Measurements from ENCODE around the gene ZNF683. TPM values are rescaled to one million over a fixed set of nuclear protein-coding genes. Genes with fewer than 3 reads are reported as not detected.
"Not testable (repeated sequence)": the region's sequence is repeated elsewhere in the genome, so short reads cannot be mapped to it uniquely, and the experiment has no call there.

Gene ZNF683
- total RNA-seq, 1 donor from 2014 or later, result not detected

GRCh38 chr1:26378088-26378878, 5.7 kb upstream of the ZNF683 start:
- no peak for DNase-seq (ENCODE audit: extremely low spot score, unreplicated experiment)

DNA sequence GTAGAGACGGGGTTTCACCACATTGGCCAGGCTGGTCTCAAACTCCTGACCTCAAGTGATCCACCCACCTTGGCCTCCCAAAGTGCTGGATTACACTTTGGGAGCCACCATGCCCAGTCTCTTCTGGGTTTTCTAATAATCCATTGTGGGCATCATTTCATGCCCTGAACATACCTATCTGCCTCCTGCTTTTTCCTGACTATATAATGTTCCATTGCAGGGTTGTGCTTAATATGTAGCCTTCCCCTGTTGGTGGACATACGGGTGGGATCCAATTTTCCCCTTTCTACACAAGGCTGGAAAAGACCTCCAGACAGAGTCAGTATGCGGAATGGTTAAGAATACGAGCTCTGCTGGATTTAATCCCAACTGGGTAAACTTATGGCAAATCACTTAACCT, 3.5 kb upstream of the ZNF683 start:
- H3K9me3 Mint-ChIP-seq, result peaks cover under 1% of the 10 kb centered on the region
- no peak overlapping the region for H3K4me3 Mint-ChIP-seq
- TF ChIP-seq, protein P1, sequence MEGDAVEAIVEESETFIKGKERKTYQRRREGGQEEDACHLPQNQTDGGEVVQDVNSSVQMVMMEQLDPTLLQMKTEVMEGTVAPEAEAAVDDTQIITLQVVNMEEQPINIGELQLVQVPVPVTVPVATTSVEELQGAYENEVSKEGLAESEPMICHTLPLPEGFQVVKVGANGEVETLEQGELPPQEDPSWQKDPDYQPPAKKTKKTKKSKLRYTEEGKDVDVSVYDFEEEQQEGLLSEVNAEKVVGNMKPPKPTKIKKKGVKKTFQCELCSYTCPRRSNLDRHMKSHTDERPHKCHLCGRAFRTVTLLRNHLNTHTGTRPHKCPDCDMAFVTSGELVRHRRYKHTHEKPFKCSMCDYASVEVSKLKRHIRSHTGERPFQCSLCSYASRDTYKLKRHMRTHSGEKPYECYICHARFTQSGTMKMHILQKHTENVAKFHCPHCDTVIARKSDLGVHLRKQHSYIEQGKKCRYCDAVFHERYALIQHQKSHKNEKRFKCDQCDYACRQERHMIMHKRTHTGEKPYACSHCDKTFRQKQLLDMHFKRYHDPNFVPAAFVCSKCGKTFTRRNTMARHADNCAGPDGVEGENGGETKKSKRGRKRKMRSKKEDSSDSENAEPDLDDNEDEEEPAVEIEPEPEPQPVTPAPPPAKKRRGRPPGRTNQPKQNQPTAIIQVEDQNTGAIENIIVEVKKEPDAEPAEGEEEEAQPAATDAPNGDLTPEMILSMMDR (conservative IDR thresholded peaks at IDR 0.05), result no peak
- H3K4me1 Mint-ChIP-seq (ENCODE audit: unreplicated experiment), result no peaks in the 10 kb centered on the region
- no peak for DNase-seq (ENCODE audit: extremely low spot score, unreplicated experiment)
- peaks cover 13% of the 10 kb centered on the region for H3K27me3 Mint-ChIP-seq
- no peak overlapping the region for H3K27ac Mint-ChIP-seq
- no peaks in the 10 kb centered on the region for H3K36me3 Mint-ChIP-seq

More at GRCh38 chr1:26378088-26378878, 5.7 kb upstream of the ZNF683 start:
- no peak overlapping the region for H3K27ac Mint-ChIP-seq
- no peaks in the 10 kb centered on the region for H3K36me3 Mint-ChIP-seq
- no peaks in the 10 kb centered on the region for H3K4me1 Mint-ChIP-seq (ENCODE audit: unreplicated experiment)
- H3K27me3 Mint-ChIP-seq, result peaks cover 13% of the 10 kb centered on the region
- no peak overlapping the region for H3K4me3 Mint-ChIP-seq
- no peaks in the 10 kb centered on the region for H3K9me3 Mint-ChIP-seq
- TF ChIP-seq, protein P1 (conservative IDR thresholded peaks at IDR 0.05), result no peak

DNA sequence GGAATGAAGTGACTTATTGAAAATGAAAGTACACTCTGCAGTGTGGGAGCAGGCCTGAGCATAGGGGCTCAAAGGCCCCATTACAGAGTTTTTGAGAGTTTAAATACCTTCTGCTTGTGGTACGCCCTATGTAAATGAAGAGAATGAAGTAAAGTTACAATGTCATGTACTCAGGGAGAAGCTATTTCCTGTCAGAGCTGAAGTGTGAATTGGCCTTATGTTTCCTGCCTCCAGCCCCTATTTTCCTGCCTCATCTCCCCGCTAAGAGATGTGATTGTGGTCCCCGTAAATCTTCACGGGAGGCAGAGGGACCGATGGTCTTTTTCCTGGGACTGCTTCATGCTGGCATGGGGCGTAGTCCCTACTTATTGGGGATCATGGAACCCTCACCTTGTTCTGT, 2.5 kb upstream of the ZNF683 start:
- DNase-seq (ENCODE audit: extremely low spot score, unreplicated experiment), result no peak
- no peak overlapping the region for H3K4me3 Mint-ChIP-seq
- no peaks in the 10 kb centered on the region for H3K36me3 Mint-ChIP-seq
- TF ChIP-seq, protein P1 (conservative IDR thresholded peaks at IDR 0.05), result no peak
- H3K4me1 Mint-ChIP-seq (ENCODE audit: unreplicated experiment), result no peaks in the 10 kb centered on the region
- H3K27me3 Mint-ChIP-seq, result peaks cover 16% of the 10 kb centered on the region
- no peak overlapping the region for H3K27ac Mint-ChIP-seq
- H3K9me3 Mint-ChIP-seq, result peaks cover 4% of the 10 kb centered on the region

GRCh38 chr1:26374361-26374760, 1.8 kb upstream of the ZNF683 start:
- H3K36me3 Mint-ChIP-seq; DNase-seq (ENCODE audit: extremely low spot score, unreplicated experiment); H3K4me1 Mint-ChIP-seq (ENCODE audit: unreplicated experiment); H3K9me3 Mint-ChIP-seq; H3K4me3 Mint-ChIP-seq; H3K27ac Mint-ChIP-seq: not testable (repeated sequence)
- peaks cover 16% of the 10 kb centered on the region for H3K27me3 Mint-ChIP-seq

GRCh38 chr1:26373789-26374188, 1.2 kb upstream of the ZNF683 start:
- peaks cover 16% of the 10 kb centered on the region for H3K27me3 Mint-ChIP-seq
- H3K4me1 Mint-ChIP-seq (ENCODE audit: unreplicated experiment), result no peaks in the 10 kb centered on the region
- no peak for DNase-seq (ENCODE audit: extremely low spot score, unreplicated experiment)
- TF ChIP-seq, protein P1 (conservative IDR thresholded peaks at IDR 0.05), result no peak
- H3K27ac Mint-ChIP-seq, result no peak overlapping the region
- H3K9me3 Mint-ChIP-seq, result peaks cover 4% of the 10 kb centered on the region
- H3K36me3 Mint-ChIP-seq, result no peaks in the 10 kb centered on the region
- no peak overlapping the region for H3K4me3 Mint-ChIP-seq

DNA sequence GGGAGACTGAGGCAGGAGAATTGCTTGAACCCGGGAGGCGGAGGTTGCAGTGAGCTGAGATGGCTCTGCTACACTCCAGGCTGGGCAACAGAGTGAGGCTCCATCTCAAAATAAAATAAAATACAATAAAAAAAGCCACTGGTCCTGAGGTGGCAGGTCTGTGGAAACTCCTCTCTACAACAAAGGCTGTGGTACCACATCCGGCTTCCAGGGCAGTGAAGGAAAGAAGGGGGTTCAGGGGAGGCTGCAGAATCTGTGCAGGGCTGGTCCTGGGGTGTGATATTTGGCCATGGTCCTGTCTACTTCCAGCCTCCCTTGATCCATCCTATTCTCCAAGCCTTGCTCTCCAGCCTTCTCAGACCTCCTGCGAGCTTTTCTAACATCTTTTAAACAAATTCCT, 731 bp upstream of the ZNF683 start:
- Mint-ChIP-seq H3K27ac (no peak overlapping the region), H3K9me3 (peaks cover 4% of the 10 kb centered on the region), H3K4me3 (no peak overlapping the region), H3K4me1 (ENCODE audit: unreplicated experiment) (no peaks in the 10 kb centered on the region), H3K27me3 (peaks cover 16% of the 10 kb centered on the region), H3K36me3 (no peaks in the 10 kb centered on the region)
- DNase-seq (ENCODE audit: extremely low spot score, unreplicated experiment), result no peak
- TF ChIP-seq, protein P1 (conservative IDR thresholded peaks at IDR 0.05), result no peak

Data from type B pancreatic cell (in vitro differentiated cells).